ENCODE data around the gene ATG13.

DNA sequence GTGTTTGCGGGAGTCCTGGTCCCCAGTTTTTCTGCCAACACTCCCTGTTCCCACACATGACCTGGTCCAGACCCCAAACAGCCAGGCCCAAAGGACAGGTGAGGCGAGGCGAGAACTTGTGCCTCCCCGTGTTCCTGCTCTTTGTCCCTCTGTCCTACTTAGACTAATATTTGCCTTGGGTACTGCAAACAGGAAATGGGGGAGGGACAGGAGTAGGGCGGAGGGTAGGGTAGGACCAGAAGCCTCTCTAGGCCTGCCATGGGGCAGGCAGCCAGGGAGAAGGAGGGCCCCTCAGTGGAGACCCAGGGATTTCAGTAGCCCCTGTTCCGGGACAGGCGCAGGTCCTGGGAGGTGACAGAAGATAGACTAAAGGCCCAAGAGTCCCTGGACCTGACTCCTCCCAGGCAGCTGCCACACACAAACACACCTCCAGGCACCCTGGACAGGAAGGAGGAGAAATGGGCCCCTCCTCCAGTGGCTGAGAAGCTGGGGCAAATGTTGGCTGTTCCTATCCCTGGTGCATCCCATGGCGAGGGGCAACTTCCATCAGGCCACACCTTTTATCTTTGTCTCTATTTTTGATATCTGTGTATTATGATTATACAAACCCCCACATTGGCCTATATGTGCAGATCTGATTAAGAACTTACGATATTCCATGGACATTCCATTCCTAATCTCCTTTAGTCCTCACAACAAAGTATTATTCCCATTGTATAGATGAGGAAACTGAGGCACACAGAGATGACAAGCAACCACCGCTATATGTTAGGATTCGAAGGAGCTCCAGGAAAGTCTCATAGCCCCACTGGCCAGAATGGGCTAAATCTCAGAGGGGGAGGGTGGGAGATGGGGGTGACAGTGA, 101.0 kb downstream of the ATG13 start:
- TF ChIP-seq RBAK (tag by site-specific recombination; IDR thresholded peaks at IDR 0.05) (no peak), TCF7L2 (IDR thresholded peaks at IDR 0.05; ENCODE audit: borderline replicate concordance, low read depth, low read length) (no peak), ZNF239 (tag by site-specific recombination; IDR thresholded peaks at IDR 0.05) (no peak), ZNF10 (tag by site-specific recombination; IDR thresholded peaks at IDR 0.05) (no peak), ZNF843 (tag by site-specific recombination; IDR thresholded peaks at IDR 0.05) (no peak), GLIS2 (tag by site-specific recombination; IDR thresholded peaks at IDR 0.05) (no peak), SP2 (tag by site-specific recombination; IDR thresholded peaks at IDR 0.05) (no peak), ZNF785 (tag by site-specific recombination; IDR thresholded peaks at IDR 0.05) (no peak), BCL11A (tag by site-specific recombination; IDR thresholded peaks at IDR 0.05; ENCODE audit: low read depth) (no peak)
- TF ChIP-seq, protein P1, sequence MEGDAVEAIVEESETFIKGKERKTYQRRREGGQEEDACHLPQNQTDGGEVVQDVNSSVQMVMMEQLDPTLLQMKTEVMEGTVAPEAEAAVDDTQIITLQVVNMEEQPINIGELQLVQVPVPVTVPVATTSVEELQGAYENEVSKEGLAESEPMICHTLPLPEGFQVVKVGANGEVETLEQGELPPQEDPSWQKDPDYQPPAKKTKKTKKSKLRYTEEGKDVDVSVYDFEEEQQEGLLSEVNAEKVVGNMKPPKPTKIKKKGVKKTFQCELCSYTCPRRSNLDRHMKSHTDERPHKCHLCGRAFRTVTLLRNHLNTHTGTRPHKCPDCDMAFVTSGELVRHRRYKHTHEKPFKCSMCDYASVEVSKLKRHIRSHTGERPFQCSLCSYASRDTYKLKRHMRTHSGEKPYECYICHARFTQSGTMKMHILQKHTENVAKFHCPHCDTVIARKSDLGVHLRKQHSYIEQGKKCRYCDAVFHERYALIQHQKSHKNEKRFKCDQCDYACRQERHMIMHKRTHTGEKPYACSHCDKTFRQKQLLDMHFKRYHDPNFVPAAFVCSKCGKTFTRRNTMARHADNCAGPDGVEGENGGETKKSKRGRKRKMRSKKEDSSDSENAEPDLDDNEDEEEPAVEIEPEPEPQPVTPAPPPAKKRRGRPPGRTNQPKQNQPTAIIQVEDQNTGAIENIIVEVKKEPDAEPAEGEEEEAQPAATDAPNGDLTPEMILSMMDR (tag by site-specific recombination; IDR thresholded peaks at IDR 0.05), result no peak
- TF ChIP-seq, protein P2, sequence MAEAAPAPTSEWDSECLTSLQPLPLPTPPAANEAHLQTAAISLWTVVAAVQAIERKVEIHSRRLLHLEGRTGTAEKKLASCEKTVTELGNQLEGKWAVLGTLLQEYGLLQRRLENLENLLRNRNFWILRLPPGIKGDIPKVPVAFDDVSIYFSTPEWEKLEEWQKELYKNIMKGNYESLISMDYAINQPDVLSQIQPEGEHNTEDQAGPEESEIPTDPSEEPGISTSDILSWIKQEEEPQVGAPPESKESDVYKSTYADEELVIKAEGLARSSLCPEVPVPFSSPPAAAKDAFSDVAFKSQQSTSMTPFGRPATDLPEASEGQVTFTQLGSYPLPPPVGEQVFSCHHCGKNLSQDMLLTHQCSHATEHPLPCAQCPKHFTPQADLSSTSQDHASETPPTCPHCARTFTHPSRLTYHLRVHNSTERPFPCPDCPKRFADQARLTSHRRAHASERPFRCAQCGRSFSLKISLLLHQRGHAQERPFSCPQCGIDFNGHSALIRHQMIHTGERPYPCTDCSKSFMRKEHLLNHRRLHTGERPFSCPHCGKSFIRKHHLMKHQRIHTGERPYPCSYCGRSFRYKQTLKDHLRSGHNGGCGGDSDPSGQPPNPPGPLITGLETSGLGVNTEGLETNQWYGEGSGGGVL (tag by site-specific recombination; IDR thresholded peaks at IDR 0.05), result no peak
- TF ChIP-seq, protein P3, sequence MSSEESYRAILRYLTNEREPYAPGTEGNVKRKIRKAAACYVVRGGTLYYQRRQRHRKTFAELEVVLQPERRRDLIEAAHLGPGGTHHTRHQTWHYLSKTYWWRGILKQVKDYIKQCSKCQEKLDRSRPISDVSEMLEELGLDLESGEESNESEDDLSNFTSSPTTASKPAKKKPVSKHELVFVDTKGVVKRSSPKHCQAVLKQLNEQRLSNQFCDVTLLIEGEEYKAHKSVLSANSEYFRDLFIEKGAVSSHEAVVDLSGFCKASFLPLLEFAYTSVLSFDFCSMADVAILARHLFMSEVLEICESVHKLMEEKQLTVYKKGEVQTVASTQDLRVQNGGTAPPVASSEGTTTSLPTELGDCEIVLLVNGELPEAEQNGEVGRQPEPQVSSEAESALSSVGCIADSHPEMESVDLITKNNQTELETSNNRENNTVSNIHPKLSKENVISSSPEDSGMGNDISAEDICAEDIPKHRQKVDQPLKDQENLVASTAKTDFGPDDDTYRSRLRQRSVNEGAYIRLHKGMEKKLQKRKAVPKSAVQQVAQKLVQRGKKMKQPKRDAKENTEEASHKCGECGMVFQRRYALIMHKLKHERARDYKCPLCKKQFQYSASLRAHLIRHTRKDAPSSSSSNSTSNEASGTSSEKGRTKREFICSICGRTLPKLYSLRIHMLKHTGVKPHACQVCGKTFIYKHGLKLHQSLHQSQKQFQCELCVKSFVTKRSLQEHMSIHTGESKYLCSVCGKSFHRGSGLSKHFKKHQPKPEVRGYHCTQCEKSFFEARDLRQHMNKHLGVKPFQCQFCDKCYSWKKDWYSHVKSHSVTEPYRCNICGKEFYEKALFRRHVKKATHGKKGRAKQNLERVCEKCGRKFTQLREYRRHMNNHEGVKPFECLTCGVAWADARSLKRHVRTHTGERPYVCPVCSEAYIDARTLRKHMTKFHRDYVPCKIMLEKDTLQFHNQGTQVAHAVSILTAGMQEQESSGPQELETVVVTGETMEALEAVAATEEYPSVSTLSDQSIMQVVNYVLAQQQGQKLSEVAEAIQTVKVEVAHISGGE (tag by site-specific recombination; conservative IDR thresholded peaks at IDR 0.05; ENCODE audit: low read depth), result no peak
- TF ChIP-seq, protein P4, sequence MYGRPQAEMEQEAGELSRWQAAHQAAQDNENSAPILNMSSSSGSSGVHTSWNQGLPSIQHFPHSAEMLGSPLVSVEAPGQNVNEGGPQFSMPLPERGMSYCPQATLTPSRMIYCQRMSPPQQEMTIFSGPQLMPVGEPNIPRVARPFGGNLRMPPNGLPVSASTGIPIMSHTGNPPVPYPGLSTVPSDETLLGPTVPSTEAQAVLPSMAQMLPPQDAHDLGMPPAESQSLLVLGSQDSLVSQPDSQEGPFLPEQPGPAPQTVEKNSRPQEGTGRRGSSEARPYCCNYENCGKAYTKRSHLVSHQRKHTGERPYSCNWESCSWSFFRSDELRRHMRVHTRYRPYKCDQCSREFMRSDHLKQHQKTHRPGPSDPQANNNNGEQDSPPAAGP (tag by site-specific recombination; IDR thresholded peaks at IDR 0.05), result no peak
- TF ChIP-seq, protein P5, sequence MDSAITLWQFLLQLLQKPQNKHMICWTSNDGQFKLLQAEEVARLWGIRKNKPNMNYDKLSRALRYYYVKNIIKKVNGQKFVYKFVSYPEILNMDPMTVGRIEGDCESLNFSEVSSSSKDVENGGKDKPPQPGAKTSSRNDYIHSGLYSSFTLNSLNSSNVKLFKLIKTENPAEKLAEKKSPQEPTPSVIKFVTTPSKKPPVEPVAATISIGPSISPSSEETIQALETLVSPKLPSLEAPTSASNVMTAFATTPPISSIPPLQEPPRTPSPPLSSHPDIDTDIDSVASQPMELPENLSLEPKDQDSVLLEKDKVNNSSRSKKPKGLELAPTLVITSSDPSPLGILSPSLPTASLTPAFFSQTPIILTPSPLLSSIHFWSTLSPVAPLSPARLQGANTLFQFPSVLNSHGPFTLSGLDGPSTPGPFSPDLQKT (IDR thresholded peaks at IDR 0.05; ENCODE audit: borderline replicate concordance, low read depth, low read length), result no peak

Data from HEK293 (cell line).